ENCODE data around the gene STARD9. TPM values are rescaled to one million over a fixed set of nuclear protein-coding genes. Genes with fewer than 3 reads are reported as not detected.
"Not testable (repeated sequence)": the region's sequence is repeated elsewhere in the genome, so short reads cannot be mapped to it uniquely, and the experiment has no call there.

STARD9 gene
- total RNA-seq, 1 donor from 2014 or later = 5.1 TPM

GRCh38 chr15:42730135-42730534, 154.7 kb downstream of the STARD9 start:
- no peak for DNase-seq

GRCh38 chr15:42730536-42730935, 155.1 kb downstream of the STARD9 start:
- DNase-seq = no peak

- DNase-seq = no peak
Observed at GRCh38 chr15:42731461-42731860, 156.1 kb downstream of the STARD9 start.

GRCh38 chr15:42732095-42732827, 156.9 kb downstream of the STARD9 start:
- no peak for DNase-seq

GRCh38 chr15:42733027-42733426, 157.6 kb downstream of the STARD9 start:
- DNase-seq = no peak

GRCh38 chr15:42734076-42734672, 158.8 kb downstream of the STARD9 start:
- no peak for DNase-seq

DNA sequence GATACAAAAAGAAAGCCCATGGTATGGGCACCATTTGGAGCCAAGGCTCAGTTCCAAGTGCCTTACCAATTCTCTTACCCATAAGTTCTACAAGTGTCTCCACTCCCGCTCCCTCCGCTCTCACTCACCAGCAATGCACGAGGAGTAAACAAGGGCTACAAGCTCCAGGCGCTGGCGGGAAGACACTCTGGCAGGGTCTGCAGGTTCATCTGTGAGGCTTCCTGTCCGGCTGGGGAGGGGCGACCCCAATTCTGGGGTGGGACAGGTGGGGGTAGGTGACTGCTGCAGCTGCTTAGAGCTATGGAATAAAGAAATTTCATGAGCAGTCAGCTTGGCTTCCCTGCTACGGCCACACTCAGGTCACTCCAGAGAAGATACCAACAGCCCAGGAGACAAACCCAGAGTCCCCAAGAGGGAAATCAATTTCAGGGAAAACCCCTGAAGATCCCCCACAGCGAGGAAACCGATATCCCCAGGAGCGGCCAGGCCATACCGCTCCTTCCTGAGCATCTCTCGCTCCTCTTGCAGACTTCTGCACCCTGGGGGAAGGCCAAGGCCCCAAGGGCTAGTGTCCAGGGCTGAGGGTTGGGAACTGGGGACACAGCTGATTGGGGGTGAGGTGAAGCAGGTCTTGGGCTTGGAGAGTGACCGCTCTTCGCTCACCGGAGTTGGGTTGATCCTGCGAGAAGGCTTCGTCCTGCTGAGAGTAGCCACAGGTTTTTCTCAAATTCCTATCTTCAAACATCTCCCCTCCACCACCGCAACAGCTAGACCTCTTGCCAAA, 160.2 kb downstream of the STARD9 start:
- DNase-seq = no peak

DNA sequence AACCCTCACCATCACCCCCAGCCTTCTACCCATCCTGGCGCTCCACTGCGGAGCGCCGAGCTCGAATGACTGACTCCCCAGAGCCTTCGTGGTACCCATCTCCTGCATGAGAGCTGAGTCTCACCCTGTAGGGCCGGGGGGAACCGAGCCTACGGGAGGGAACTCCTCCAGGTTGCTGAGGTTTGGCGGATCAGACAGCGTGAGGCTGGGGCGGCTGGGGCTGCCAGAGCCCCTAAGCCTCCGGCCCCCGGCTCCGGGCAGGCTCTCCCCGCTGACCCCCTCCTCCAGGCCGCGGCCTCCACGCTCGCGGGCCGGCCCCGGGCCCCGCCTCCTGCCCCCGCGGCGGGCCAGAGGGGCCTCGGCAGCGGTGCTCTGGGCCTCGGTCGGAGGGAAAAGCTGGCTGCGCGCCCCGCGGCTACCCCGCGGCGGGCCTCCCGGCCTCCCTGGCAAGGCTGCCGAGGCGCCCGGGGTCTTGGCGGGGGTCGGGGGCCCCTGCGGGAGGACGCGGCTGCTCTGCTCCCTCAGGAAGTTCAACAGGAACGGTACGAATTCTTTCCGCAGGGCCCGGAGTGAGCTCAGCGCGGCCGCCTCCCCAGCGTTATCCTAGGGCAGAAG, 160.9 kb downstream of the STARD9 start:
- no peak for DNase-seq

DNA sequence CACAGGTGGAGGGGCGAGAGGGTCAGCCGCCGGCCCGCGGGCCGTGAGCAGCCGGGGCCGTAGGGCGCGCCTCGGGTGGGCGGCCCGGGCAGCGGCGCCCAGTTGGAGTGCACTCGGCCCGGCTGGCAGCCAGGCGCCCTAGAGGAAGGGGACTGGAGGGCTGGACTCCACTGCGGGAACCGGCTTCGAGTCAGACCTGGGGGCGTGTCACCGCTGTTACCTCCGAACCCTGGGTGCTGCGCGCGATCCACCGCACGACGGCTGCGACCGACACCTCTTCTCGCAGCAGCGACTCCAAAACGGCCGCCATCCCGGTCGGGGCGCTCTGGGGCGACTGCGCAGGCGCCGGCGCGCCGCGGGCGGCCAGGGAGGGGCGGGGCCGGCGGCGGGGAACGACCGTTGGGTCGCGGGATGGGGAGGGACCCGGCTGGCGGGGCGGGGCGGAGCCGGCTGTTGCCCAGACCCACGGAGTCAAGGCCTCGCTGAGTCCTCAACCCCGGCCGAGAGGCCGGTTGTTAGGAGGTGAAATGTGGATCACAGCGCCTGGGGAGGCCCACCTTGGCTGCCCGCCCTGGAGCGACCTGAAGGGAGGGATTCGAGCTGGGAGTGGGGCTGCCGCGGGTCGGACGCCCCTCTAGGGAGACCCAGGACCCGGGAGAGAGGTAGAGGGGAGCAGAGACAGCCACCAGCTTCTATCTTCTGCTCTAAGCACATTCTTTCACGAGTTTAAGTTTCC, 161.6 kb downstream of the STARD9 start, which contains the start of gene CDAN1:
TSS of gene CDAN1 (minus strand) at position 336 of the 736 bp plus-strand sequence. CDS start at position 310, 26 bp downstream.
- DNase-seq = peak; percentile 84

- DNase-seq = no peak
Observed at GRCh38 chr15:42737529-42738328, 162.3 kb downstream of the STARD9 start.

DNA sequence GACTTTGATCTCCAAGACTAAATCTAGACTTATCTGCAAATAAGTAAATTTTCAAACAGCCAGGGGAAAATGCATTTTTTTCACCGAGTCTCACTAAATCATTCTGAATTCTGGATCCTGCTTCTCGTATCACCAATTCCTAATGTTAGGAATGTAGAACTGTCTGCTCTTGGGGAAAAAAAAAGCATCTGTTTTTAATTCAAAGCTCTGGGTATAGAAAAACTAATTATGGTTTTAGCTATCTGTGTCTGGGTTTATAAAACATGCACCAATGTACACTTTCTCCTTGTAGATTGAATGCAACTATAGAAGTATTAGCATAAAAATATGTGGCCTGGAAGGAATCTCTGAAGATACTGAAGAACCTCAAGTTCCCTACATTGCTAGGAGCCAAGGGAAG, 166.3 kb downstream of the STARD9 start:
- no peak for DNase-seq

GRCh38 chr15:42742149-42742548, 166.7 kb downstream of the STARD9 start:
- DNase-seq = no peak

GRCh38 chr15:42744195-42744594, 168.8 kb downstream of the STARD9 start:
- no peak for DNase-seq

GRCh38 chr15:42749266-42749665, 173.9 kb downstream of the STARD9 start:
- no peak for DNase-seq

- DNase-seq = no peak
Observed at GRCh38 chr15:42750306-42750705, 174.9 kb downstream of the STARD9 start.

- no peak for DNase-seq
Observed at GRCh38 chr15:42759093-42759492, 183.7 kb downstream of the STARD9 start.

- DNase-seq = no peak
Observed at GRCh38 chr15:42760759-42761158, 185.4 kb downstream of the STARD9 start.

- not testable (repeated sequence) for DNase-seq
Observed at GRCh38 chr15:42761813-42762212, 186.4 kb downstream of the STARD9 start.

DNA sequence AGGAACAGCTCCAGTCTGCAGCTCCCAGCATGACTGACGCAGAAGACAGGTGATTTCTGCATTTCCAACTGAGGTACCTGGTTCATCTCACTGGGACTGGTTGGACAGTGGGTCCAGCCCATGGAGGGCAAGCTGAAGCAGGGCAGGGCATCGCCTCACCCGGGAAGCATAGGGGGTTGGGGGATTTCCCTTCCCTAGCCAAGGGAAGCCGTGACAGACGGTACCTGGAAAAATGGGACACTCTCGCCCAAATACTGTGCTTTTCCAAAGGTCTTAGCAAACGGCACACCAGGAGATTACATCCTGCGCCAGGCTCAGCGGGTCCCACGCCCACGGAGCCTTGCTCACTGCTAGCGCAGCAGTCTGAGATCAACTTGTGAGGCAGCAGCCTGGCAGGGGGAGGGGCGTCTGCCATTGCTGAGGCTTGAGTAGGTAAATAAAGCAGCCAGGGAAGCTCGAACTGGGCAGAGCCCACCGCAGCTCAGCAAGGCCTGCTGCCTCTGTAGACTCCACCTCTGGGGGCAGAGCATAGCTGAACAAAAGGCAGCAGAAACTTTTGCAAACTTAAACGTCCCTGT, 188.8 kb downstream of the STARD9 start:
- not testable (repeated sequence) for DNase-seq

GRCh38 chr15:42766109-42766508, 190.7 kb downstream of the STARD9 start:
- DNase-seq = not testable (repeated sequence)

Data from occipital lobe (tissue), 2 donors.